HepG2 (cell line): ENCODE measurements around the gene BRI3BP. TPM values are rescaled to one million over a fixed set of nuclear protein-coding genes. Genes with fewer than 3 reads are reported as not detected.

Source experiments
- ATAC-seq: fragments of 200-7000 bp; cut with Tn5 transposase; 3 replicates; pipeline ENCODE4 v1.9.1; 2020; ENCODE audit warnings: mild to moderate bottlenecking, moderate library complexity
- BruUV-seq: library from RNA; stranded (reverse); fragments of 400-500 nt; replicated peaks from 2 replicates; lab custom pipeline; 2021; lab: Mats Ljungman, UMichigan
- CTCF ChIA-PET: fragments of 300-600 bp; formaldehyde crosslinking; extraction: SDS; loops from one replicate; lab custom pipeline; 2021; ENCODE audit warnings: low total read pairs, inconsistent platforms, low intra/inter-chr PET ratio; lab: Yijun Ruan, JAX
- POLR2A ChIA-PET: fragments of 350-600 bp; sonication (Branson Sonifier 250); formaldehyde crosslinking; loops from one replicate; lab custom pipeline; 2020; ENCODE audit warnings: antibody characterized with exemption, inconsistent platforms; lab: Yijun Ruan, JAX
- DNase-seq: peaks from one replicate; pipeline ENCODE4 v3.0.0-alpha.2; 2015; ENCODE audit warnings: low spot score
- FAIRE-seq: peaks from 3 replicates; lab custom pipeline; 2011; peaks lifted over from hg19 to GRCh38; lab: Jason Lieb, UNC
- H2AFZ ChIP-seq: one replicate; pipeline ENCODE4 v1.6.1; 2011; ENCODE audit warnings: low read length, inconsistent platforms
- H3K27ac ChIP-seq: fragments of 300-600 bp; 3 replicates; pipeline ENCODE4 v1.8.0; 2011; ENCODE audit warnings: mixed run types, mild to moderate bottlenecking, mixed read lengths, low read length, inconsistent platforms; ENCODE audit not compliant: insufficient read depth; ENCODE audit errors: extremely low read length
- H3K27me3 ChIP-seq, 2 experiments: fragments of 200-600 bp in 1 of 2; 2 replicates in 1 of 2; 3 replicates in 1 of 2; pipeline versions ENCODE4 v1.6.0 to v1.8.0; 2011; ENCODE audit warnings: low read length in 2 of 2, mild to moderate bottlenecking in 2 of 2, moderate library complexity in 2 of 2, inconsistent platforms in 1 of 2; ENCODE audit not compliant: insufficient read depth in 2 of 2, control insufficient read depth in 1 of 2
- H3K36me3 ChIP-seq, 2 experiments: fragments of 200-600 bp in 1 of 2; replicated peaks in 1 of 2; 2 replicates in 1 of 2; 3 replicates in 1 of 2; pipeline versions ENCODE4 v1.5.1 to v1.8.0; 2011; ENCODE audit warnings: low read length in 2 of 2, inconsistent platforms in 1 of 2; ENCODE audit not compliant: insufficient read depth in 2 of 2, control insufficient read depth in 1 of 2
- H3K4me1 ChIP-seq: 2 replicates; pipeline ENCODE4 v1.5.1; 2012; ENCODE audit warnings: low read length, inconsistent platforms; ENCODE audit not compliant: insufficient read depth
- H3K4me2 ChIP-seq: 2 replicates; pipeline ENCODE4 v1.6.0; 2011; ENCODE audit warnings: low read depth, low read length, inconsistent platforms
- H3K4me3 ChIP-seq, 3 experiments: fragments of 200-600 bp in 1 of 3; sonication (generic), shearing (Covaris generic) in 1 of 3; replicated peaks in 1 of 3; 2 replicates each; pipeline ENCODE4 v1.5.1; 2011 to 2016; ENCODE audit warnings: low read length in 3 of 3, inconsistent platforms in 2 of 3, low read depth in 2 of 3, mild to moderate bottlenecking in 2 of 3, control low read depth in 1 of 3, mixed read lengths in 1 of 3; ENCODE audit not compliant: insufficient read depth in 1 of 3
- H3K79me2 ChIP-seq: one replicate; pipeline ENCODE4 v1.6.1; 2011; ENCODE audit warnings: low read length, inconsistent platforms; ENCODE audit not compliant: insufficient read depth
- H3K9ac ChIP-seq: 2 replicates; pipeline ENCODE4 v1.6.0; 2011; ENCODE audit warnings: mild to moderate bottlenecking, low read depth, low read length, inconsistent platforms; ENCODE audit not compliant: insufficient read depth
- H3K9me3 ChIP-seq: 2 replicates; pipeline ENCODE4 v1.5.1; 2012; ENCODE audit warnings: mild to moderate bottlenecking, low read length
- H4K20me1 ChIP-seq: 2 replicates; pipeline ENCODE4 v1.6.0; 2011; ENCODE audit warnings: inconsistent platforms, mild to moderate bottlenecking, low read length, moderate library complexity; ENCODE audit not compliant: insufficient read depth
- AGO2 ChIP-seq: fragments of 200-400 bp; formaldehyde crosslinking; optimal IDR thresholded peaks from 2 replicates; pipeline ENCODE3; 2017; ENCODE audit warnings: mild to moderate bottlenecking, low read depth, low read length, moderate library complexity
- ATRX ChIP-seq: sonication (generic); formaldehyde crosslinking; IDR thresholded peaks from 2 replicates; pipeline ENCODE4 v1.4.0; 2020; ENCODE audit warnings: missing genetic modification reagents, borderline replicate concordance
- CREB3 ChIP-seq: sonication (generic); formaldehyde crosslinking; IDR thresholded peaks from 2 replicates; pipeline ENCODE4 v1.5.0; 2020; ENCODE audit warnings: missing genetic modification reagents
- TFAP4 ChIP-seq: sonication (generic); IDR thresholded peaks from 2 replicates; pipeline ENCODE4 v1.6.1; 2016; ENCODE audit warnings: low read depth, borderline replicate concordance
- ZNF432 ChIP-seq: sonication (generic); formaldehyde crosslinking; IDR thresholded peaks from 2 replicates; pipeline ENCODE4 v1.5.0; 2020; ENCODE audit warnings: missing genetic modification reagents, mild to moderate bottlenecking, borderline replicate concordance
- WGBS: methylation state at CpG from one replicate; pipeline ENCODE4 v1.1.6; 2017; ENCODE audit warnings: low lambda C conversion rate; 5-methylcytosine and 5-hydroxymethylcytosine counted together
- in situ Hi-C: cut with HindIII; loops from 2 replicates; pipeline ENCODE4 v1.10.0; 2017; ENCODE audit warnings: low pct_unique_long_range_greater_than_20kb; ENCODE audit not compliant: extremely low pct_ligation_motif_present
- intact Hi-C: fragments of 100-400 bp; cut with micrococcal nuclease; formaldehyde crosslinking; loops from one replicate; pipeline ENCODE4 v1.10.0; 2022; ENCODE audit not compliant: unreplicated experiment
- polyA plus RNA-seq, 8 experiments: library from polyadenylated mRNA; depleted of rRNA in 3 of 8; stranded (reverse) in 7 of 8; unstranded in 1 of 8; fragments of >200 nt; fragmentation: Illumina TruSeq in 4 of 8; extraction: Trizol in 4 of 8; gene quantifications; 2 replicates each; pipeline versions ENCODE4 v1.2.1 to v1.2.3, GENCODE V29; 2011 to 2016; ENCODE audit warnings: low read depth in 4 of 8, missing spikeins in 1 of 8, mixed read lengths in 1 of 8; ENCODE audit not compliant: insufficient read depth in 1 of 8
- total RNA-seq, 5 experiments: library from RNA; depleted of rRNA; stranded (reverse); fragments of >200 nt; fragmentation: Illumina TruSeq; extraction: Trizol; gene quantifications; 2 replicates each; pipeline ENCODE4 v1.2.3, GENCODE V29; 2016; ENCODE audit warnings: low read depth in 1 of 5

BRI3BP gene
- total and polyA plus RNA-seq, 2 of the 13 experiments (the other 11 are each of a cell fraction or from before 2014, with no cell fraction given): 7.5 to 21.1 TPM

GRCh38 chr12:124949066-124949465 lies 44.4 kb upstream of the BRI3BP start:
- Histone ChIP-seq H2AFZ (no peak overlapping the region), H3K27ac (no peak overlapping the region), H3K4me3 (no peak overlapping the region), H3K36me3 (peaks cover 13 to 49% of the 10 kb centered on the region in 2 experiments; a peak in 4 of 5 replicates), H3K4me1 (no peaks in the 10 kb centered on the region), H3K27me3 (no peaks in the 10 kb centered on the region), H3K79me2 (no peaks in the 10 kb centered on the region), H4K20me1 (no peaks in the 10 kb centered on the region), H3K9ac (no peak overlapping the region), H3K9me3 (no peaks in the 10 kb centered on the region), H3K4me2 (no peak overlapping the region)
- ChIA-PET CTCF (no interaction called here), POLR2A (no interaction called here)
- in situ Hi-C loops: no loop called here
- WGBS: 98% methylated on average over 11 of the region's 12 CpGs
- no TSS peak for BruUV-seq
- FAIRE-seq (no peak), DNase-seq (no peak), ATAC-seq (no peak)
- intact Hi-C loops: no loop called here
- TF ChIP-seq ZNF432 (CRISPR knock-in tag) (no peak), TFAP4 (no peak), ATRX (CRISPR knock-in tag) (no peak), CREB3 (CRISPR knock-in tag) (no peak), AGO2 (peak; percentile 46)
